Measurements from ENCODE around the gene MTUS2. TPM values are rescaled to one million over a fixed set of nuclear protein-coding genes. Genes with fewer than 3 reads are reported as not detected.
"Not testable (repeated sequence)": the region's sequence is repeated elsewhere in the genome, so short reads cannot be mapped to it uniquely, and the experiment has no call there.

Gene MTUS2
- total and polyA plus RNA-seq, 8 donors, result 0.12 to 28.1 (median 3.5) TPM; not detected in 1

GRCh38 chr13:28984825-28985224 is 164.7 kb downstream of the MTUS2 start:
- Histone ChIP-seq H3K27ac (no peak overlapping the region), H3K4me3 (no peak overlapping the region), H3K9me3 (no peaks in the 10 kb centered on the region), H3K27me3 (no peaks in the 10 kb centered on the region), H3K36me3 (no peaks in the 10 kb centered on the region), H3K4me1 (peaks cover 0 to 5% (median 0%) of the 10 kb centered on the region in 4 donors)
- intact Hi-C loops (cut with DNase I; ENCODE audit: low total_unique reads), result no loop called here
- TF ChIP-seq CTCF (IDR thresholded peaks at IDR 0.05) (no peak), POLR2AphosphoS5 (IDR thresholded peaks at IDR 0.05) (no peak), POLR2A (IDR thresholded peaks at IDR 0.05) (no peak), EP300 (IDR thresholded peaks at IDR 0.05) (no peak)
- WGBS, 5 donors, result 58 to 88% (median 84%) methylated on average over 1 of the region's 1 CpG
- DNase-seq, result no peak

GRCh38 chr13:28990378-28990777 is 170.2 kb downstream of the MTUS2 start:
- intact Hi-C loops (cut with DNase I; ENCODE audit: low total_unique reads); DNase-seq; H3K27me3 ChIP-seq; H3K4me1 ChIP-seq; H3K4me3 ChIP-seq; H3K27ac ChIP-seq; H3K36me3 ChIP-seq; H3K9me3 ChIP-seq: not testable (repeated sequence)
- WGBS, 5 donors, result 61 to 78% (median 68%) methylated on average over 3 of the region's 3 CpGs

GRCh38 chr13:28991764-28992163 is 171.6 kb downstream of the MTUS2 start:
- Histone ChIP-seq H3K4me3 (no peak overlapping the region), H3K27ac (no peak overlapping the region), H3K9me3 (peaks cover 0 to 10% (median 0%) of the 10 kb centered on the region in 4 donors), H3K36me3 (no peaks in the 10 kb centered on the region), H3K4me1 (no peaks in the 10 kb centered on the region), H3K27me3 (no peaks in the 10 kb centered on the region)
- no peak for DNase-seq
- intact Hi-C loops (cut with DNase I; ENCODE audit: low total_unique reads), result no loop called here
- TF ChIP-seq CTCF (IDR thresholded peaks at IDR 0.05) (no peak), EP300 (IDR thresholded peaks at IDR 0.05) (no peak), POLR2AphosphoS5 (IDR thresholded peaks at IDR 0.05) (no peak), POLR2A (IDR thresholded peaks at IDR 0.05) (no peak)

GRCh38 chr13:29000826-29001225 is 180.7 kb downstream of the MTUS2 start:
- Histone ChIP-seq H3K27ac (no peak overlapping the region), H3K4me1 (no peaks in the 10 kb centered on the region), H3K9me3 (peaks cover 0 to 22% (median 16%) of the 10 kb centered on the region in 4 donors), H3K4me3 (no peak overlapping the region), H3K36me3 (no peaks in the 10 kb centered on the region), H3K27me3 (no peaks in the 10 kb centered on the region)
- 79 to 100% (median 93%) methylated on average over 3 of the region's 3 CpGs for WGBS, 5 donors
- no peak for TF ChIP-seq CTCF (IDR thresholded peaks at IDR 0.05)
- TF ChIP-seq POLR2A (IDR thresholded peaks at IDR 0.05), result no peak
- no peak for TF ChIP-seq EP300 (IDR thresholded peaks at IDR 0.05)
- no peak for TF ChIP-seq POLR2AphosphoS5 (IDR thresholded peaks at IDR 0.05)
- DNase-seq, result no peak
- intact Hi-C loops (cut with DNase I; ENCODE audit: low total_unique reads), result no loop called here

- TF ChIP-seq POLR2A (IDR thresholded peaks at IDR 0.05) (no peak), EP300 (IDR thresholded peaks at IDR 0.05) (no peak), CTCF (IDR thresholded peaks at IDR 0.05) (no peak), POLR2AphosphoS5 (IDR thresholded peaks at IDR 0.05) (no peak)
- Histone ChIP-seq H3K27me3 (no peaks in the 10 kb centered on the region), H3K9me3 (peaks cover 0 to 16% (median 11%) of the 10 kb centered on the region in 4 donors), H3K36me3 (no peaks in the 10 kb centered on the region), H3K4me1 (no peaks in the 10 kb centered on the region), H3K4me3 (no peak overlapping the region), H3K27ac (no peak overlapping the region)
- intact Hi-C loops (cut with DNase I; ENCODE audit: low total_unique reads), result no loop called here
- DNase-seq, result peak in 1 of 2 donors; percentile 24
- 42 to 68% (median 58%) methylated on average over 7 to 8 of the region's 8 CpGs for WGBS, 5 donors
Observed at GRCh38 chr13:29005035-29005762, 185.1 kb downstream of the MTUS2 start.

Measured in stomach (tissue), 9 donors.